Motor neuron (in vitro differentiated cells): ENCODE results near the gene ZC3H12A. TPM values are rescaled to one million over a fixed set of nuclear protein-coding genes. Genes with fewer than 3 reads are reported as not detected.
A peak's percentile ranks its signal among the peaks of the same experiment; 100 is the strongest.

Experiments used
- ATAC-seq, 8 experiments: fragments of 200-7000 bp; cut with Tn5 transposase; replicated peaks in 6 of 8; 2 replicates each; pipeline ENCODE4 v1.8.0; 2021; ENCODE audit warnings: mild to moderate bottlenecking in 8 of 8, moderate library complexity in 8 of 8
- H3K27ac ChIP-seq, 2 donors: fragments of 250-450 bp; sonication (Bioruptor Pico); 2 replicates each; pipeline ENCODE4 v1.9.0; 2021; ENCODE audit warnings: antibody characterized with exemption in 2 of 2, mild to moderate bottlenecking in 2 of 2, moderate library complexity in 1 of 2
- H3K4me1 ChIP-seq, 2 donors: fragments of 250-450 bp; sonication (Bioruptor Pico); replicated peaks in 1 of 2; 2 replicates each; pipeline ENCODE4 v1.6.1; 2021; ENCODE audit warnings: antibody characterized with exemption in 2 of 2, mild to moderate bottlenecking in 2 of 2, moderate library complexity in 1 of 2
- H3K4me3 ChIP-seq, 5 donors: fragments of 250-450 bp; sonication (Bioruptor Pico); 2 replicates each; pipeline ENCODE4 v1.9.0; 2021; ENCODE audit warnings: antibody characterized with exemption in 5 of 5, mild to moderate bottlenecking in 5 of 5, moderate library complexity in 4 of 5
- WGBS, 10 experiments: fragments of 450-650 bp; shearing (Covaris generic); methylation state at CpG; one replicate each; pipeline ENCODE4 v1.0.0; 2022; 5-methylcytosine and 5-hydroxymethylcytosine counted together
- in situ Hi-C, 9 experiments: fragments of 400-800 bp; cut with MboI; loops; one replicate each; pipeline ENCODE4 v1.15.0; 2021; ENCODE audit warnings: low sequenced_read_pairs in 9 of 9, low pct_unique_long_range_greater_than_20kb in 2 of 9; ENCODE audit not compliant: unreplicated experiment in 9 of 9
- total RNA-seq, 8 experiments: library from RNA; unstranded; fragments of 300-600 nt; gene quantifications; 2 replicates each; pipeline versions ENCODE4 v1.2.3 to v1.2.4, GENCODE V29; 2022

ZC3H12A gene
- total RNA-seq, 8 experiments from 2014 or later: 1.8 to 13.3 (median 5.4) TPM

DNA sequence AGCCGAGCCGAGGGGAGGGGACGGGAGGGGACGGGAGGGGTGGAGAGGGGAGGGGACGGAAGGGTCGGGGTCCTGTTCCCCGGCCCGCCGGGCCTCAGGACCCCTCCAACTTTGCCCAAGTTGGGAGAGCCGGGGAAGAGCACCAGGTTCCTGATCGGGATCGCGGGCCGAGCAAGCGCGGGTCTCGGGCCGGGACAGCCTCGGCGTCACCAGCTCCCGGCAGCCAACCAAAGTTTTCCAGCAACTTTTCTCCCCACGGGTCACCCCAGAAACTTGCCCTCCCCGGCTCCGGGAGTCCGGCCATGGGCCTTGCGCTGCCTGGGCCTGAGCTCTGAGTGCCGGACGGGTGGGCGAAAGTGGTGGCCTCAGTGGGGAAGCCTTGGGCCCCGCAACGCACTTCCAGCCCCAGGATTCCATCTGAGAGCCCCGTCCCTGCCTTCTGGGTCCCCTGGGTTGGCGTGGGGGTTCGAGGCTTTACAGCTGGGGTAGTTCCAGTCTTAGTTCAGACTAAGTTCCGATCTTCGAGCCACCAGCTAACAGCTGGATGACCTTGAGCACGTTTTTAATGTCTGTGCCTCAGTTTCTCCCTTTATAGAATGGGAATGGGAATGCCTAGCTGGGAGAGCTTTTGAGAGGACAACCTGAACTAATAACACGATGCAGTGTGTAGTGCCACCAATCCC, 458 bp downstream of the ZC3H12A start:
- ATAC-seq: peak in 3 of 8 experiments; percentile 1 to 20 (median 6)
- in situ Hi-C loops: loop anchor here in 1 of 9 experiments (25.0 kb wide), 1 partner anchor 212 kb away; the partner anchor contains the start of gene CDCA8
- Histone ChIP-seq H3K4me1 (peaks cover 68 to 71% of the 10 kb centered on the region in 2 donors), H3K4me3 (peak overlapping the region; percentile 43 to 61 (median 49)), H3K27ac (no peak overlapping the region)
- WGBS, 10 experiments: 0 to 35% (median 8%) methylated on average over 1 to 9 of the region's 38 CpGs; no CpG with 5 or more reads in 5 of the 10 experiments

DNA sequence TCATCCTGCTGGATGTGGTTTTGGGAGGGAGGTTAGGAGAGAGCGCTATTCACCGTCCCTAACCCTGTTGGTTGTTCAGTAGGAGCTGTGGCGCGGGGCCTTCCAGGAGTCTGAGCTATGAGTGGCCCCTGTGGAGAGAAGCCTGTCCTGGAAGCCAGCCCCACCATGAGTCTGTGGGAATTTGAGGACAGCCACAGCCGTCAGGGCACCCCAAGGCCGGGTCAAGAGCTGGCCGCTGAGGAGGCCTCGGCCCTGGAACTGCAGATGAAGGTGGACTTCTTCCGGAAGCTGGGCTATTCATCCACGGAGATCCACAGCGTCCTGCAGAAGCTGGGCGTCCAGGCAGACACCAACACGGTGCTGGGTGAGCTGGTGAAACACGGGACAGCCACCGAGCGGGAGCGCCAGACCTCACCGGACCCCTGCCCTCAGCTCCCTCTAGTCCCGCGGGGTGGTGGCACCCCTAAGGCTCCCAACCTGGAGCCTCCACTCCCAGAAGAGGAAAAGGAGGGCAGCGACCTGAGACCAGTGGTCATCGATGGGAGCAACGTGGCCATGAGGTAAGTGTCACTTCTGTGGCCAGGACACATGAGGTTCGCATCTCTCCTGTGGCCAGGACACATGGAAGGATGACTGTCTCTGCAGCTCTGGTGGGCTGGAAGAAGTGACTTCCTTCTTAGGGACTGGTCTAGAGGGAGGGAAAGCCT, 1.2 kb downstream of the ZC3H12A start:
- in situ Hi-C loops: no loop called here
- 70 to 96% (median 86%) methylated on average over 1 to 16 of the region's 24 CpGs; no CpG with 5 or more reads in 2 of the 10 experiments for WGBS, 10 experiments
- H3K4me1 ChIP-seq: peaks cover 72 to 76% of the 10 kb centered on the region in 2 donors
- no peak overlapping the region for H3K27ac ChIP-seq
- peak overlapping the region in 2 of 5 donors; percentile 51 to 61 for H3K4me3 ChIP-seq
- no peak for ATAC-seq

DNA sequence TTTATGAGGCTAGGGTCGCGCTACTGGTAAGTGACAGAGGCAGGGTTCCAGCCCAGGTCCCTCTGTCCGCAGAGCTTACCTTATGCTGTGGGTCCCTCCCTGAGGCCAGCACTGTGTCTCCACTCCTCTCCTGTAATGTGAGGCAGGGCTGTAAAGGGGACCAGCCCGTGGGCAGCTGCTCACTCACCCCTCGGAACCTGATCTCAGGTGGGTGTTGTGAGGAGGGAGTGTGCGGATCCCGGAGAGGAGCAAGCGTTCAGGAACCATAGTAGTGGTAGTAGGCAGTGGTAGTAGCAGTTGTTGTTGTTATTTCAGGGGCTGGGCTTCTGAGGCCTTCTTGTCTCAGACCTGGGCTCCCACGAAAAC, 1.7 kb downstream of the ZC3H12A start:
- in situ Hi-C loops: no loop called here
- Histone ChIP-seq H3K4me1 (peaks cover 70 to 71% of the 10 kb centered on the region in 2 donors), H3K27ac (no peak overlapping the region), H3K4me3 (no peak overlapping the region)
- 7 to 90% (median 69%) methylated on average over 1 to 5 of the region's 9 CpGs; no CpG with 5 or more reads in 4 of the 10 experiments for WGBS, 10 experiments
- ATAC-seq: no peak

DNA sequence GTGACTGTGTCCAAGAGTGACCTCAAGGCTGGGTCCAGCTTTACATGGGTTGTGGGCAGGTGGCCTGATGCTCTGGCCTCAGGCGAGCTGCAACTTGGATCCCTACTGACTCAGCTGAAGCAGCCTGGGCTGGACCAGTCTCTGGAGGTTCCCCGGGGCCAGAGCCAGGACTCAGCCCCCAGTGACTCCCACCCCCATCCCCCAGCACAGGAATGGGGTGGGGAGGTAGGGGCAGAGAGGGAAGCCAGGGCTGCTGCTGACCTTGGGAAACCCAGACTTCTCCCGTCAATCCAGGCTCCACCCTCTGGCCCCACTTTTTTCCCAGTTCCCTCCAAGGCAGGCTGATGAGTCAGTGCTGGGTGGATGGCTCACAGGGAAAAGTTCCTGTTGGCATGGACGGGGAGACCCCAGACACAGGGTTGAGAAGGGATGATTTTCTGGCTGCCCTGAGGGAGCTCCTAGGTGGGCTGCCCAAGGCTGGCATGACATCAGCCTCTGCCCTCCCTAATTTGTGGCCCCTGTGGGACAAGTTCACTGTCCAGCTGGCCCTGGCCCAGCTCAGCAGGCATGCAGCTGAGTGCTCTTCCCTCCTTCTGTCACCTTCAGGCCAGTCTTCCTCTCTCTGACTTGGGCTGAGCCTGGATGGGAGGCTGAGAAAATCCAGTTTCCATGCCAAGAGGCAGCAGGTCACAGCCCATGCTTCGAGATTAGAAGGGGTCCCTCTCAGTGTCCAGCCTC, 2.2 kb downstream of the ZC3H12A start:
- Histone ChIP-seq H3K4me1 (peaks cover 65% of the 10 kb centered on the region in 2 donors), H3K4me3 (peak overlapping the region in 2 of 5 donors; percentile 1 to 7), H3K27ac (peak overlapping the region in 1 of 2 donors; percentile 11)
- ATAC-seq: peak; percentile 5 to 30 (median 11)
- WGBS, 10 experiments: 0 to 40% (median 24%) methylated on average over 1 to 3 of the region's 5 CpGs; no CpG with 5 or more reads in 6 of the 10 experiments
- in situ Hi-C loops: no loop called here

DNA sequence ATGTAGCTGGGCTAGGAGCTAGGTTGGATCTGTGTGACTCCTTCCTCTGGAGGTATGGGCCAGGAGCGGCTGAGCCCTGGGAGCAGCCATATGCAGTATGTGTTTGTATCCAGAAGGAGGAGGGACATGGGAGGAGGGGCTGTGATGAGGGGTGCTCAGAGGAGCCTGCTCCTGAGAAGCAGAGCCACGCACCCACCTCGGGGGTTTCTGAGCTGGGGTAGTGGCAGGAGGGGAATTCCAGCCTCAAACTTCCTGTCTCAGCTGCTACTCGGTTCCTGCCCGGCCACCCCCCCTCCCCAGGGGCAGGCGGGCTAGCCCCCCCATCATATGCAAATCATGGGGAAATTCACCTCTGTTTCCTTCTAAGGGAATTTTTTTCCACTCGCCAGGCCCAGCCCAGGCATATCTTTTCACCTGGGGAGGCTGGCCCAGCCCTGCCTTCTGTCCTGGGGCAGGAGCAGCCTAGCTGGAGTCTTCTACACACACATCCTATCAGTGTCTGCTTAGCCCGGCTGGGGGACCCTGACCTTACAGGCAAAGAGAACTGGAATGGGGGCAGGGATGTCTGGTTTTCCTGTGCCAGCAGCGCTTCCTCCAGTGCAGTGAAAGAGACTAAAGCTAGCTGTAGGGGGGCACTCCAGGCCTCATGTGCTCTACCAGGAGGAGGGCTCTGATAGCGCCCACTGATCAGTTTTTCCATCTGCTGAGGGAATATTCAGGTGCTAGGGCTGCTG, 3.0 kb downstream of the ZC3H12A start:
- WGBS, 10 experiments: 25 to 60% (median 50%) methylated on average over 2 to 4 of the region's 10 CpGs; no CpG with 5 or more reads in 7 of the 10 experiments
- peak overlapping the region in 2 of 5 donors; percentile 1 to 7 for H3K4me3 ChIP-seq
- H3K4me1 ChIP-seq: peaks cover 58% of the 10 kb centered on the region in 2 donors
- peak; percentile 6 to 41 (median 23) for ATAC-seq
- H3K27ac ChIP-seq: peak overlapping the region; percentile 5 to 11
- in situ Hi-C loops: no loop called here

DNA sequence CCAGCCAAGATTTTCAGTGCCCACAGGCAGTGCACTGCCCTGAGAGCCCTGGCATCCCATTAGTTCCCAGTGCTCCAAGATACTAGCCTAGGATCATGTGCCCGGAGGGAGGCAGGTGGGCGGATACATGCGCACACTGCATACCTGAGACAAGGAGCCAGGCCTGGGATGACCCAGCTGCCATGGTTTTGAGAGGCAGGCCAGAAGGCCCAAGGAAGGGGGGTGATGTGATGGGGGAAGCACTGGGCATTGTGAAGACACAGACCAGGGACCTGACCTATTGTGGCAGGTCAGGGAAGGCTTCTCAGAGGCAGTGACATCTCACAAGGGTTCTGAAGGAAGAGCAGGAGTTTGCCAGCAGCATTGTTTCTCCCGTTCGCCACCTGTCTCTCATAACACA, 3.6 kb downstream of the ZC3H12A start:
- H3K27ac ChIP-seq: no peak overlapping the region
- H3K4me3 ChIP-seq: no peak overlapping the region
- 89 to 100% (median 92%) methylated on average over 2 to 5 of the region's 5 CpGs; no CpG with 5 or more reads in 5 of the 10 experiments for WGBS, 10 experiments
- no peak for ATAC-seq
- in situ Hi-C loops: no loop called here
- peaks cover 55 to 58% of the 10 kb centered on the region in 2 donors for H3K4me1 ChIP-seq

DNA sequence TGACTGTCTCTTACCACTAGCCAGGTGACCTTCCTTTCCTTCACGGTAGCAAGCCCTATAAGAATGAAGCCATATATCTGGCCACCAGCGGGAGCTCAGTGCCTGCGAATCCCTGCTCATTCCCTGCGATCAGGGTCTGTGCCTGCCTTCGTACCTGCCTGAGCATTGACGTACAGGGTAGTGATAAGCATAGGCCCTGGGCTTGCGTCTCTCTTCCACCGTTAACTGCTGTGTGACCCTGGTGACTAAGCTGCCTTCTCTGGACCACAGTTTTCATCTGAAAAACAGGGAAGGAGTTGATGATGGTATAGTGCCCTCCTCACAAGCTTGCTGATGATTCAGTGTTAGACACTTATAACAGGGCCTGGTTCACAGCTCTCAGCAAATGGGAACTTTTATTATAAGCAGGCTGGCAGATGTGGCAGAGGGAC, 4.1 kb downstream of the ZC3H12A start:
- ATAC-seq: no peak
- Histone ChIP-seq H3K27ac (no peak overlapping the region), H3K4me3 (no peak overlapping the region), H3K4me1 (peaks cover 51 to 56% of the 10 kb centered on the region in 2 donors)
- in situ Hi-C loops: no loop called here
- 67 to 100% (median 92%) methylated on average over 2 to 8 of the region's 8 CpGs; no CpG with 5 or more reads in 5 of the 10 experiments for WGBS, 10 experiments

DNA sequence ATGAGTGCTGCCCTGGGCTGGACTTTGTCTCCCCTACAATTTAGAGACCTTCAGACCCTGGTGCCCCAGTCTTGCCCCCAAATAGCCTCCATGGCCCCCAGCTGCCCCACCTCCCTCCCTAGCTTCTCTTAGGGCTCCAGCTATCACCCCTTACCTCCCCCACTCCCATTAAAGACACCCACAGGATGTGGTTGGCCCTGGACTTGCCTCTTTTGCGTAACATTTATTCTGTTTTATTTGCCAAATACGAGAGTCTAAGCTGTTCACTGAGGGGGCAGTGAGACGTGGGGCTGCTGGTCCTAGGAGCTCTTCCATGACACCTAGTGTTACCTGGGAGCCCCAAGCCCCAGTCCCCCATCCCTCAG, 4.5 kb downstream of the ZC3H12A start:
- peaks cover 47 to 52% of the 10 kb centered on the region in 2 donors for H3K4me1 ChIP-seq
- 90 to 100% (median 100%) methylated on average over 2 to 3 of the region's 3 CpGs; no CpG with 5 or more reads in 7 of the 10 experiments for WGBS, 10 experiments
- no peak for ATAC-seq
- H3K27ac ChIP-seq: peak overlapping the region in 1 of 2 donors; percentile 73
- in situ Hi-C loops: no loop called here
- H3K4me3 ChIP-seq: no peak overlapping the region

DNA sequence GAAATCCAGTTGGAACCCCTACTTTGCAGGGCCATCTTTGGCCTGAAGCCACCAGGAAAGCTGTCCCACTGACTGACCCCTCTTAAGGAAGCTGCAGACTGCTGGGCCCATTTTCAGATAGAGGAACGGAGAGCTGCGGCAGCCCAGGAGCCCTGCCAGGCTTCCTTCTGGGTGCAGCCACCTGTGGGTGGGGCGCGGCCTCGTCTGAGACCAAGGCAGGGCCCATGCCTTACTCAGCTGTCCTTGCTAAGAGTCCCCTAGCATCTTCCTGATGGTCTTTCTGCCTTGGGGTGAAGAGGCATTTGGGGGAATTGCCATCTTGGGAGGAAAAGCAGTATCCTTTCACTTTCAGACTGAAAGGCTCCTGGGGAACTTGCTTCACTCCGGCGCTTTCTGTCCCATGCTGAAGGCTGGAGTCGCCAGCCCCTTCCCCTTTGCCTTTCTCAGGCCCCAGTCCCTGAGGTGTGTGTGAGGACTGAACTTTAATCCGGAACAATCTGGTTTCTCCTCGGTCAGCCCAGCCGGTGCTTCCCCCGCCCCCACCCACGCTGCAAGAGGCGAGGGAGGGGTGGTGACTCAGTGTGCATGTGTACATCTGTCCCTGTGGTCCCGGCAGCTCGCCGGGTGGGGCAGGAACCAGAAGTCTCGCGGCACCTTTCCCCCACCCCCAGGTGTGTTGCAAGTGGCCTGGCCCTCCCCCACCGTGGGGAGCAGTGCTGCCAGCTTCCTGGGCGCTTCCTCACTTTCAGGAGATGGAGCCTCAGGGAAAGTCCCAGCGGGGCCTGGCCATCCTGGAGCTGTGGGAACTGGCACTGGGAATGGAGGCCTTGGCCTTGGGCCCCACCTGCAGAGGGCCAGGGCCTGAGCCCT, 5.1 kb downstream of the ZC3H12A start:
- Histone ChIP-seq H3K27ac (peak overlapping the region in 1 of 2 donors; percentile 73), H3K4me3 (peak overlapping the region in 1 of 5 donors; percentile 7), H3K4me1 (peaks cover 47 to 52% of the 10 kb centered on the region in 2 donors)
- WGBS, 10 experiments: 0 to 86% (median 48%) methylated on average over 1 to 10 of the region's 22 CpGs; no CpG with 5 or more reads in 5 of the 10 experiments
- ATAC-seq: peak; percentile 51 to 76 (median 67)
- in situ Hi-C loops: no loop called here

DNA sequence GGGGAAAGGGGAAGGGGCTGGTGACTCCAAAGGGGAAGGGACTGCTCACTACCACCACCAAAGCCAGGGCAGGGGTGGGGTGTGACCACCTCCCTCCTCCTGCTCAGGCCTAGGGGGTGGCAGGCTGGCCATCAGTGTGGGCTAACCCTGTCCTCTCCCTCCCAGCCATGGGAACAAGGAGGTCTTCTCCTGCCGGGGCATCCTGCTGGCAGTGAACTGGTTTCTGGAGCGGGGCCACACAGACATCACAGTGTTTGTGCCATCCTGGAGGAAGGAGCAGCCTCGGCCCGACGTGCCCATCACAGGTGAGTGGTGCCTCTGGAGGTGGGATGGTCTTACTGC, 5.7 kb downstream of the ZC3H12A start:
- in situ Hi-C loops: no loop called here
- Histone ChIP-seq H3K4me3 (peak overlapping the region in 1 of 5 donors; percentile 7), H3K27ac (peak overlapping the region in 1 of 2 donors; percentile 73), H3K4me1 (peaks cover 43 to 50% of the 10 kb centered on the region in 2 donors)
- ATAC-seq: peak in 1 of 8 experiments; percentile 1
- WGBS, 10 experiments: 73 to 95% (median 92%) methylated on average over 2 to 4 of the region's 5 CpGs; no CpG with 5 or more reads in 6 of the 10 experiments

DNA sequence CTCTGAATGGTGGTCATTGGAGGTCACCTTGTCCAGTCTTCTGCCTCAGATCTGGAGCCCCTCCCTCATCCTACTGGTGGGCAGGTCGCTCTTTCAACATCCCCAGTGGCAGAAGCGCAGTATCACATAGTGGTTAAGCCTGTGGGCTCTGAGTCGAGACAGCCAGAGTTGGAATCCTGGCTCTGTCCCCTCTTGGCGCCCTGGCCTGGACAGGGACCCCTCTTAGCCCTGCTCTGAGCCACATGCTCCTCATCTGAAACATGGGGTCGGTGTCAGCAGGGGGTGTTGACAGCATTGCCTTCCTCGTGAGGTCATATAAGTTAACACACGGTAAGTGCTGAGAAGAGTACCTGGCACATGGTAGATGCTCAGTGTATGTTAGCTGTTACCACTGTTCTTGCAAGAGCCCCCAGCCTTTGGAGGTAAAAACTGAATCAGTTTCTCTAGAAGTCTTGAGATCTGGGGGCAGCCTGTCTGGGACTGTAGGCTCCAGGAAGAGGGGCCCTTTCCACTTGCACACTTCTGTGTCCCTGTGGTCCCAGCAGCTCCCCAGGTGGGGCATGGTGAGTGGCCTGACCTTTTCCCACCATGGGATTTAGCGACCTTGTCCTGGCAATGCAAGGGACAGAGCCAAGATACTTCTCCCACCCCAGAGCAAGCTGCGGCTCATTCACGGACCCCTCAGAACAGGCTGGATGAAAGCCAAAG, 6.4 kb downstream of the ZC3H12A start:
- 69 to 100% (median 100%) methylated on average over 1 to 10 of the region's 10 CpGs; no CpG with 5 or more reads in 3 of the 10 experiments for WGBS, 10 experiments
- in situ Hi-C loops: no loop called here
- no peak for ATAC-seq
- no peak overlapping the region for H3K4me3 ChIP-seq
- peaks cover 40 to 43% of the 10 kb centered on the region in 2 donors for H3K4me1 ChIP-seq
- no peak overlapping the region for H3K27ac ChIP-seq
